Activated CD4-positive, alpha-beta T cell treated with anti-CD3 and anti-CD28 coated beads, Interleukin-2, amount 10 ng/mL, durations not matched to agents 7 days and 5 days (primary cell): ENCODE results near the gene PYCR2. TPM values are rescaled to one million over a fixed set of nuclear protein-coding genes. Genes with fewer than 3 reads are reported as not detected.
"Not testable (repeated sequence)": the region's sequence is repeated elsewhere in the genome, so short reads cannot be mapped to it uniquely, and the experiment has no call there.

Source experiments
- CTCF ChIA-PET: fragments of 350-600 bp; sonication (Branson Sonifier 250); formaldehyde crosslinking; loops from one replicate; lab custom pipeline; 2021; ENCODE audit warnings: antibody characterized with exemption; lab: Charles Lee
- POLR2A ChIA-PET: fragments of 350-600 bp; sonication (Branson Sonifier 250); formaldehyde crosslinking; loops from one replicate; lab custom pipeline; 2021; ENCODE audit warnings: antibody characterized with exemption; lab: Charles Lee
- DNase-seq: peaks from one replicate; pipeline ENCODE4 v3.0.0-alpha.2; 2020
- H3K27ac Mint-ChIP-seq: one replicate; pipeline ENCODE4 v1.8.0; 2021; ENCODE audit warnings: mild to moderate bottlenecking, moderate library complexity, mixed read lengths
- H3K27me3 Mint-ChIP-seq: one replicate; pipeline ENCODE4 v1.8.0; 2021; ENCODE audit warnings: mixed read lengths
- H3K36me3 Mint-ChIP-seq: one replicate; pipeline ENCODE4 v1.8.0; 2021; ENCODE audit warnings: low read depth, mixed read lengths
- H3K4me1 Mint-ChIP-seq: one replicate; pipeline ENCODE4 v1.8.0; 2021; ENCODE audit warnings: mixed read lengths
- H3K4me3 Mint-ChIP-seq: one replicate; pipeline ENCODE4 v1.8.0; 2021; ENCODE audit warnings: mild to moderate bottlenecking, moderate library complexity, mixed read lengths
- H3K9me3 Mint-ChIP-seq: one replicate; pipeline ENCODE4 v1.8.0; 2021; ENCODE audit warnings: mixed read lengths
- total RNA-seq, 2 experiments: library from RNA; stranded (reverse); gene quantifications; one replicate each; pipeline ENCODE4 v1.2.3, GENCODE V29; 2021

PYCR2 gene
- total RNA-seq, 2 experiments from 2014 or later: 98.1 to 120 TPM

DNA sequence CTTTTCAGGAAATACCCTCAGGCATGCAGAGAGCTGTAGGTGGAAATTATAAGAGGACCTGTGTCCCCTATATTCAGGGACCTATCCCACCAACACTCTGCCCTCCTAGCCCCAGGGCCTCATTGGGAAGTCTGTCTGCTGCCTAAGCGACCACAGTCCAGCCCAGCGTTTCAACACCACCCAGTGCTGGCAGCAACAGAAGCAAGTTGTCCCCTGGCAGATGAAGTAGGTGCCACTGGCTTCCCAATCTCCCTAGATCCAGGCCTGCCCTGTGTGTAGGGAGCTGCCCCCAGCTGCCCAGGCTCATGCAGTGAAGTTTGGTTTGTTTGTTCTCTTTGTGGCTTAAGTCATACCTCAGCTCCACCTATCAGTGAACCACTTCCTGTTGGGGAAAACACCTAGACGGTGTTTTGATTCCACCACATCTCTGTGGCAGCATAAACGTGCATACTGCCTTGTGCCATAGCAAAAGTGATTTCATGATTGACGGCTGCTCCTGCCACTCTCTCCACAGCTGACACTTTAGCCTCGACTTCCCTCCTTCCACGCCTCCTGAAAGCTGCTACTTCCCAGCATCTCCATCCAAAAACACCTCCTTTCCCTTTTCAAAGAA lies 27.0 kb downstream of the PYCR2 start:
- POLR2A ChIA-PET: interaction anchor here (0.9 to 1.5 kb wide), 2 partner anchors 12 to 120 kb away, joined by 3 to 5 read pairs; partner anchors contain the start of gene SRP9
- peak overlapping the region; percentile 93 for H3K27ac Mint-ChIP-seq
- peaks cover 7% of the 10 kb centered on the region for H3K27me3 Mint-ChIP-seq
- H3K4me1 Mint-ChIP-seq: peaks cover 58% of the 10 kb centered on the region
- H3K36me3 Mint-ChIP-seq: peaks cover 6% of the 10 kb centered on the region
- DNase-seq: peak; percentile 89
- no peaks in the 10 kb centered on the region for H3K9me3 Mint-ChIP-seq
- CTCF ChIA-PET: interaction anchor here (0.7 to 2.1 kb wide), 7 partner anchors 9 to 119 kb away, joined by 3 to 7 read pairs (median 4); partner anchors contain the start of genes SRP9 and TMEM63A
- peak overlapping the region; percentile 58 for H3K4me3 Mint-ChIP-seq

DNA sequence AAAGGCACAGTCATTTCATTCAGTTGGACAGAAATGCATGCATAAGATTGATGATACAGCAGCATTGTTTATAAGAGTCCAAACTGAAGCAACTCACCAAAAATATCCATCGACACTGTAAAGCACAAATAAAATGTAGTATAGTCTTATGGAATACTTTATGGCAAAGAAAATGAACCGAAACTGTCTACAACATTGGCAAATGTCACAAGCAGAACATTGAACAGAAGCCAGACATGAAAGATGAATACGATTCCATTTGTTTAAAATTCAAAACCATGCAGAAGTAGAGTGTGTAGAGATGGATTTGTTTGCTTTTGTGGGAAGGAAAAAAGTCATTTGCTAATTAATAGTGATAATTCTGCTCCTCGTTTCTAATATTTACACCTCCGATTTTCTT lies 27.6 kb downstream of the PYCR2 start:
- POLR2A ChIA-PET: interaction anchor here (0.9 kb wide), 1 partner anchor 12 kb away, joined by 3 read pairs; no protein-coding TSS in a partner anchor
- H3K4me1 Mint-ChIP-seq: peaks cover 61% of the 10 kb centered on the region
- H3K36me3 Mint-ChIP-seq: peaks cover 6% of the 10 kb centered on the region
- peak overlapping the region; percentile 58 for H3K4me3 Mint-ChIP-seq
- no peaks in the 10 kb centered on the region for H3K9me3 Mint-ChIP-seq
- H3K27ac Mint-ChIP-seq: peak overlapping the region; percentile 93
- H3K27me3 Mint-ChIP-seq: peaks cover 7% of the 10 kb centered on the region
- no peak for DNase-seq
- CTCF ChIA-PET: interaction anchor here (0.9 to 2.1 kb wide), 5 partner anchors 12 to 119 kb away, joined by 3 to 7 read pairs (median 4); partner anchors contain the start of genes SRP9 and TMEM63A

DNA sequence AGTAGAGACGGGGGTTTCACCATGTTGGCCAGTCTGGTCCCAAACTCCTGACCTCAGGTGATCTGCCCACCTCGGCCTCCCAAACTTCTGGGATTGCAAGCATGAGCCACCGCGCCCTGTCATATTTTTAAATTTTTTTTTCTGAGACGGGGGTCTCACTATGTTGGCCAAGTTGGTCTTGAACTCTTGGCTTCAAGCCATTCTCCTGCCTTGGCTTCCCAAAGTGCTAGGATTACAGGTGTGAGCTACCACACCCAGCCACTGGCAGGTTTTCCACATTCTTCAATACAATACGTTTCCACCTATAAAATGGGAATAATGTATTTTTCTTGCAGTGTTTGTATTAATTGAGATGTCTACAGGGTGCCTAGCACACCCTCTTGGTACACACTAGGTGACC lies 31.7 kb downstream of the PYCR2 start:
- peaks cover 48% of the 10 kb centered on the region for H3K4me1 Mint-ChIP-seq
- ChIA-PET POLR2A (no interaction called here), CTCF (interaction anchor here (1.0 to 1.5 kb wide), 2 partner anchors 9 to 417 kb away, joined by 3 read pairs; no protein-coding TSS in a partner anchor)
- H3K27me3 Mint-ChIP-seq: peaks cover 9% of the 10 kb centered on the region
- peaks cover 1% of the 10 kb centered on the region for H3K36me3 Mint-ChIP-seq
- H3K4me3 Mint-ChIP-seq: no peak overlapping the region
- no peaks in the 10 kb centered on the region for H3K9me3 Mint-ChIP-seq
- DNase-seq: no peak
- no peak overlapping the region for H3K27ac Mint-ChIP-seq

DNA sequence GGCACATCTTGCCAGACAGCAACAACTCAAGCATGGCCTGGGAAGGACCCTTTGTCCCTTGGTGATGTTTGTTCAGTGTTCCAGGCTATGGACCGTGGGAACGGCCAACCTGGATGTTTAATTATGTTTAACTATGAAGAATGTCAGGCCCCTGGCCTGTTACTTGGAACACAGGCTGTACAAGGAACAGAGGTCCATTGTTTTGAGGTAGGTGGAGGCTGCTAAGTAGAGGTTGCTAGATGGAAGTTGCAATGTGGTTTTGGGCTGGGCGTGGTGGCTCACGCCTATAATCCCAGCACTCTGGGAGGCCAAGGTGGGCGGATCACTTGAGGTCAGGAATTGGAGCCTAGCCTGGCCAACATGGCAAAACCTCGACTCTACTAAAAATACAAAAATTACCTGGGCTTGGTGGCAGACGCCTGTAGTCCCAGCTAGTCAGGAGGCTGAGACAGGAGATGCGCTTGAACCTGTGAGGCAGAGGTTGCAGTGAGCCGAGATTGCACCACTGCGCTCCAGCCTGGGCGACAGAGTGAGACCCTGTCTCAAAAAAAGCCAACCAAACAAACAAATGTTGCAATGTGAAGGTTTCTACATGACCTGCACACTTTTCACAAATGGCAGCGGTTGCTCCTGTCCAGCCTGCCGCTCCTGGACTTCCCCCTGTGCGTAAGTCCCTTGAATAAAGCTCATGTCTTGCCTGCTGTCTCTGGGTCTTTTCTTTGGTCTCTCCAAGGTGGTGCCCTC lies 32.6 kb downstream of the PYCR2 start:
- peaks cover 12% of the 10 kb centered on the region for H3K27me3 Mint-ChIP-seq
- ChIA-PET POLR2A (no interaction called here), CTCF (interaction anchor here (0.6 to 2.3 kb wide), 6 partner anchors 9 to 416 kb away, joined by 3 to 5 read pairs (median 3); no protein-coding TSS in a partner anchor)
- H3K9me3 Mint-ChIP-seq: no peaks in the 10 kb centered on the region
- no peak for DNase-seq
- H3K4me3 Mint-ChIP-seq: no peak overlapping the region
- H3K27ac Mint-ChIP-seq: no peak overlapping the region
- peaks cover 39% of the 10 kb centered on the region for H3K4me1 Mint-ChIP-seq
- H3K36me3 Mint-ChIP-seq: peaks cover 1% of the 10 kb centered on the region

DNA sequence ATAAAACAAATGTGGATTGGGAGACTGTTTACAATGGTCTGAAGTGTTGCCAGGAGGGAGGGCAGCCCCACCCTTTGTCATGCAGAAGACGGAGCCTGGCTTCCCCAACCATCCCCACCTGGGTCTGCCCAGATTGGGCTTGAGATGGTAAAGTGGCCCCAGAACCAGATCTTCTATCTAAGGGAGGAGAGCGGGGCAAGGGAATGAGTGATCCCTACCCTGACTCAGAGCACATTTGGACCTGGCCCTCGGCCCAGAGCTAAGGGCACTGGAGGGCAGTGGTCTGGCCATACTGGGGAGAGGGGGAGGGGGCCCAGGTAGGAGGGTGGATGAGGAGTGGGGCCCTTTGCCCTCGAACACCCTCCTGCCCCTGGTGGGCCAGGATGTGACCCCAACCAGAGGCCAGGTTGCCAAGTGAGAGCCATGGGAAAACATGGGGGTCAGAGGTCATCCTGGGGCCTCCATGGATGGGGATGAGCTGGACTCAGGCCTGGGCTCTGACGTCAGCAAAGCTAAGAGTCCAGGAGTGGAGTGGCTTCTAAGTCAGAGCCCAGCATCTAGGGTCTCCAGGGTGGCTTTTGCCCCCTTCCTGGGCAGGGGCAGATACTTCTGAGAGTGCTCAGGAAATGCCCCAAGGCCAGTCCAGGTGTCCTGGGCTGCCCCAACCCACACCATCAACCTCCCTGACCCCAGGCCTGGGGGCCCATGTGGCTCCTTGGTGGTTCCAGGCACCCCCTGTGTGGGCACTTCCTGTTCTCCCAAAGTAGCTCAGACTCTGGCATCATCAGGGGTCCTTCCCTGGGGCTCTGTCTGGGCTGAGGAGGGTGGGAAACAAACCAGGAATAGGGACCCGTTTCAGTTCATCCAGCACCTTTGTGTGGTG lies 33.5 kb downstream of the PYCR2 start:
- Mint-ChIP-seq H3K36me3 (peaks cover 1% of the 10 kb centered on the region), H3K4me3 (no peak overlapping the region), H3K27me3 (peaks cover 12% of the 10 kb centered on the region), H3K9me3 (no peaks in the 10 kb centered on the region), H3K4me1 (peaks cover 31% of the 10 kb centered on the region), H3K27ac (peak overlapping the region; percentile 64)
- CTCF ChIA-PET: interaction anchor here (0.6 to 2.3 kb wide), 5 partner anchors 10 to 416 kb away, joined by 3 to 7 read pairs (median 5); no protein-coding TSS in a partner anchor
- POLR2A ChIA-PET: no interaction called here
- DNase-seq: no peak

DNA sequence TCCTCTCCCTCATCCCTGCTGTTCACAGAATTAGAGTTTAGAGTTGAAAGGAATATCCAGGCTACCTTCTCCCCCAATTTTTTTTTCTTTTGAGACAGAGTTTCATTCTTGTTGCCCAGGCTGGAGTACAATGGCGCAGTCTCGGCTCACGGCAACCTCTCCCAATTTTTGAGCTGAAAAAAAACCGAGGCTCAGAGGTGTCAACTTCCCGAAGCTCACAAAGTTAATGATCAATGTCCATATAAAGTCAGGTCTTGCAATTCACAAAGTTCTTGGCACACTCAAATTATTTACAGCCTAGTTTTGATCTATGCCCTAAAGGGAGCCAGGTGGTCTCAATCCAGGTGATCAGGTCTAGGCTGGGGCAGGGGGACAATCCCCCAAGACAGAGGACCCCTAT lies 34.3 kb downstream of the PYCR2 start:
- H3K9me3 Mint-ChIP-seq: no peaks in the 10 kb centered on the region
- ChIA-PET CTCF (interaction anchor here (0.6 to 2.3 kb wide), 7 partner anchors 9 to 415 kb away, joined by 3 to 7 read pairs (median 5); no protein-coding TSS in a partner anchor), POLR2A (no interaction called here)
- peaks cover 12% of the 10 kb centered on the region for H3K27me3 Mint-ChIP-seq
- no peak overlapping the region for H3K27ac Mint-ChIP-seq
- H3K36me3 Mint-ChIP-seq: peaks cover 1% of the 10 kb centered on the region
- H3K4me1 Mint-ChIP-seq: peaks cover 29% of the 10 kb centered on the region
- H3K4me3 Mint-ChIP-seq: no peak overlapping the region
- no peak for DNase-seq

DNA sequence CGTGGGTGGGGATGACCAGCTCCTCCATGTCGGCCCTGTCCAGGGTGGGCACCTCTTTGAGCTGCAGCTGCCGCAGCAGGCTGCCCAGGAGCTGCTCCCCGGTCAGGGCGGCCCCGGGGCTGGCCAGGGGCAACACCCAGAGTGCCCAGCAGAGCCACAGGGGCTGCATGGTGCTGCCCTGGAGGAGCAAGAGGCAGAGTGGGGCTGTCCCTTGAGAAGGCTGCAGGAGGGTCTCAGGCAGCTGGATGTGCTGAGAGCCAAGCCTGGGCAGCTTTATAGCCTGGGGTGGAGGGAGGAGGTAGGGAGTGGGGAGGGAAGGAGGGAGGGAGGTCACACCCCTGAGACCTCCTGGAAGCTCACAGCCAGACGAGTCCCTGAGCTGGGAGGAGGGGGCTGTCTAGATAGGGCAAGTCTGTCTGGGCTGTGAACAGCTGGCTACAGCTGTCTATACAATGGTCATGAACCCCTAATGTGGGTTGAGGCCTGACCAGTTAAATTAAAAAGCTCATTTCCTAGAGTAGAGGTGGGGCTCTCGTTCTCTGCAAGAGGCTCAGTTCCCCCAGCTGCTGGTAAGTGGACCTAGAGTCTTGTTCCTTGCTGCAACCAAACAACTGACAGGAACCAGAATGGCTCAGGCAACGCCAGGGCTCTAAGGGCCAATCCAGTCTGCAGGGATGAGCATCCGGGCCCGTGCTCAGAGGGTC lies 35.0 kb downstream of the PYCR2 start, which contains the start of gene LEFTY1:
Gene LEFTY1, minus strand, starts transcription at position 249 of the 704 bp plus-strand sequence. Its CDS starts 80 bp downstream, at position 169.
- Mint-ChIP-seq H3K4me3 (no peak within 1 kb of the TSS), H3K36me3 (peaks cover 1% of the 10 kb centered on the region), H3K9me3 (no peaks in the 10 kb centered on the region), H3K27ac (peak within 1 kb of the TSS; percentile 62), H3K27me3 (peaks cover 10% of the 10 kb centered on the region), H3K4me1 (peaks cover 25% of the 10 kb centered on the region)
- ChIA-PET CTCF (interaction anchor here (0.6 to 2.3 kb wide), 6 partner anchors 11 to 414 kb away, joined by 3 to 7 read pairs (median 5); no protein-coding TSS in a partner anchor), POLR2A (no interaction called here)
- DNase-seq: no peak

DNA sequence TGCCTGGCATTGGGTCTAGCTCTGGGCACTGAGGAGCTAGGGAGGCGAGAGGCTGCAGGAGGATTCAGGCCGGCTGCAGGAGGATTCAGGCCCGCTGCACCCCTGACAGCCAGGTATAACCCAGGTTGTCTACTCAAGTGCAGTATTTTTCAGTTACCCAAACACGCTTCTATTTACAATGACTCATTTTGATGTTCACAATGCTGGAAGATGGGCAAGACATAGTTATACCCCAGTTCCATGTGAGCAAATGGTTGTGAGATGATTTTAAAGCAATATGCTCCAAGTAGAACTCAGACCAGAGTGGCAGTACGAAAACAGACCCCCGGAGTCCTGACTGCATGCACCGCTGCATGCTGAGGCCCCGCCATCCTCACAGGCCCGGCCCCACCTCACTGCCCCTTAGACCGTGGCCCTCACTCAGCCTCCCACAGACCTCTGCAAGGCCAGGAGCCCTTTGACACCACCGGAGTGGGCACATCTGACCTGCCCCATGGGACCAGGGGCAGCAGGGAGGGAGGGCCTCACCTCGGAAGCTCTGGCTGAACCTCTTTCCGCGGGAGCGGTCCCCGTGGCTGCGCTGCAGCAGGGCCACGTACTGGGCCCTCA lies 35.7 kb downstream of the PYCR2 start:
- no peaks in the 10 kb centered on the region for H3K9me3 Mint-ChIP-seq
- POLR2A ChIA-PET: no interaction called here
- H3K36me3 Mint-ChIP-seq: no peaks in the 10 kb centered on the region
- no peak for DNase-seq
- peaks cover 25% of the 10 kb centered on the region for H3K4me1 Mint-ChIP-seq
- H3K4me3 Mint-ChIP-seq: no peak overlapping the region
- H3K27ac Mint-ChIP-seq: no peak overlapping the region
- CTCF ChIA-PET: interaction anchor here (1.8 to 2.0 kb wide), 3 partner anchors 10 to 413 kb away, joined by 5 to 7 read pairs (median 7); no protein-coding TSS in a partner anchor
- peaks cover 9% of the 10 kb centered on the region for H3K27me3 Mint-ChIP-seq

DNA sequence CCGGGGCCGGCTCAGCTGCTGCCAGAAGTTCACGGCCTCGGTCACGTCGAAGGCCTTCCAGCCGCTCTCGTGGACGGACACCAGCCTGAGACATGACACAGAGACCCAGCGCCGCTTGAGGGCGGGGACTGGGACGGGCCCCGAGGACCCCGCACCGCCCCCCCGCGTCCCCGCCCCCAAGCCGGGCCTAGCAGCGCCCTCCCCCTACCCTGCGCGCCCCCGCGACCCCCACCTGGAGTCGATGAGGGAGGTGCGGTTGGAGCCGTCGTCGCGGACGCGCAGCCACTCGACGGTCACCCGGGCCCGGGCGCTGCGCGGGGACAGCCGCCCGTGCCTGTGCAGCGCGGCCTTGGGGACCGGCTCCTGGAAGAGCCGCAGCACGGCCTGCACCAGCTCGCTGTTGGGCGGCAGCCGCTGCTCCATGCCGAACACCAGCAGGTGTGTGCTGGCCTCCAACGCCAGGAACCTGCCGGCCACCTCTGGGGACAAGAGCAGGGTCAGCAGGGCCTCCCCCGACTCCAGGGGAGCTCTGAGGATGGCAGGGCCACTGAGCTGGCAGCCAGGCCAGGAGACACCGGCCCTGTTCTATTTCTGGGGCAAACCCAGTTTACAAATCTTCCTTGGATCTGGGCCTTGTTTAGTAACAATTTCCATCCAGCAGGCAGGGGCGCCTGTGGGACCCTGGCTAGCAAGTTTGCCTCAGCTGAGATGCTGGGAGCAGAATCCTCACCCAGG lies 36.3 kb downstream of the PYCR2 start:
- CTCF ChIA-PET: interaction anchor here (1.8 kb wide), 1 partner anchor 10 kb away, joined by 7 read pairs; no protein-coding TSS in a partner anchor
- H3K27me3 Mint-ChIP-seq: not testable (repeated sequence)

DNA sequence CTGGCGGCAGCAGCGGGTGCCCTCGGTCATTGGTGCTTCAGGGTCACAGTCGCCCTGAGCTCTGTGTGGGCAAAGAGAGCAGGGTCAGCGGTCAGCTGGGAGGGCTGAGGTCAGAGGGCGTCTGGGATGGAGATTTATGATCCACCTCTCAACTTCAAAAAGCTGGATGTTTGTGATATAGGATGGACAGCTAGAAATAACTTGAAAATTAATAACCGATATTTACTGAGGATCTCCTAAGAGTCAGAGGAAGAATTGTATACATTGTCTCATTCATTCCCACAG lies 37.1 kb downstream of the PYCR2 start:
- H3K36me3 Mint-ChIP-seq: no peaks in the 10 kb centered on the region
- CTCF ChIA-PET: no interaction called here
- POLR2A ChIA-PET: no interaction called here
- H3K4me1 Mint-ChIP-seq: peaks cover 28% of the 10 kb centered on the region
- no peaks in the 10 kb centered on the region for H3K9me3 Mint-ChIP-seq
- no peak overlapping the region for H3K4me3 Mint-ChIP-seq
- peaks cover 9% of the 10 kb centered on the region for H3K27me3 Mint-ChIP-seq
- DNase-seq: no peak
- no peak overlapping the region for H3K27ac Mint-ChIP-seq

More for the DNA sequence above, 36.3 kb downstream of the PYCR2 start:
- H3K36me3 Mint-ChIP-seq, POLR2A ChIA-PET, H3K27ac Mint-ChIP-seq, DNase-seq, H3K4me3 Mint-ChIP-seq, H3K9me3 Mint-ChIP-seq: not testable (repeated sequence)
- H3K4me1 Mint-ChIP-seq: peaks cover 28% of the 10 kb centered on the region
